Hematopoietic multipotent progenitor cell treated with erythropoietin and hydrocortisone succinate and interleukin-3 and kit ligand, for 15 days (in vitro differentiated cells): ENCODE measurements around the gene MEF2C.

Experiments used
- DNase-seq: peaks from one replicate; pipeline ENCODE4 v3.0.0-alpha.2; 2015; ENCODE audit warnings: low spot score

The MEF2C gene

DNA sequence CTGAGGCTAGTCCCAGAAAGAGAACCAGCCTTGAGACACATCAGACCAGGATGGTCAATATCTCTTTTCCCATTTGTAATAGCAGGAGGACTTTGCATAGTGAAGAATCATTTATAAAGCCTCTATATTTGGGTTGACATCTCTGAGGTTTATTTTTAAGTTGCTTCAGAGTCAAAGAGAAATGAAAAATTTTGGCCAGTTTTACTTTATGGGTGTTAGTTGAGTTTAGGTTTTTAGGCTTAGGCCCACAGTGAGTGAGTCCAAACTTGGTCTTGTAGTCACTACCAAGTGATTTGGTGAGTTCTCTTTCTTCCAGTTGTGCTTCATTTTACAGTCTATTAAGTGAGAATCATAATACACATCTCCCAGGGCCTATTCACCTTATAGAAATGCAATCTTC lies 5.3 kb upstream of the MEF2C start:
- DNase-seq, result no peak

DNA sequence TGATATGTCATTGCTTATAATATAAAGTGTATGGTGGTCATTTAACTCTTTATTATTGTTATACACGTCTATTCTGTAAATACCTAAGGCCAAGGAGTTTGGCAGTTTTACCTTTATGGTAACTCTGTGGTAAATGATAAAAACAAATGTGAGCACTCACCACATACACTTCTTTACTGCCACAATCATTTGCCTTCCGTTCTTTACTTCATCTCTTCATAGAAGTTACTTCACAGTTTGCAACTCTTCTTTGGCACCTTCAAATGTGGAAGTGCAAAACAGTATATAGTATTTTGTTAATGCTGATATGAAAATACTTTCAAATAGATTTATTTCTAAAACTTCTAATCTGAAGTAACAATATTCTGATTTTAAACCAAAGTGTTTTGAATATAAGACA lies 4.4 kb upstream of the MEF2C start:
- no peak for DNase-seq

DNA sequence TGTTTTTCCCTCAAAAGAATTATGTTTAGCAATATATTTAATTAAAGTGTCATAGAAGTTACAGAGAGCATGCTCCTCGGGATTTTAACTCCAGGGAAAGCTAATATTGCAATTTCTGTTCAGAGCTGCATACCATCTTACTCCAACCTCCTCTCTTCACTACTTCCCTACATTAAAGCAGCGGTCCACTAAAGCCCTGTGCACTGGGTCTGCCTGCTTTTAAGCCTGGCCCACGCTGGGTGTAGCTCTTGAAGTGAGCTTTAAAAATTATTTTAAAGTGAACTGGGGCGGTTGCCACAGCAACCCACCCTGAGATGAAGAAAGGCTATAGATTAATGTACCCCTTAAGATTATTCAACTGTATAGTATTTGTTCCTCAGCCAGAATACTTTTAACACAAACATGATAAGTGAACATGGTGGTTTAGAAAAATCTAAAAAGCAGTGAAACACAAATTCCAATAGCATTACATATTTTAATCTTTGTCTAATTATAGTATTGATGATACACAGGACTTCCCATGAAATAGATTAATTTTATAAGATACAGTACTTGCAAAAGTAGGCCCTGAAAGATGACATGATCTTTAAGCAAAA lies 3.9 kb upstream of the MEF2C start:
- DNase-seq, result no peak

DNA sequence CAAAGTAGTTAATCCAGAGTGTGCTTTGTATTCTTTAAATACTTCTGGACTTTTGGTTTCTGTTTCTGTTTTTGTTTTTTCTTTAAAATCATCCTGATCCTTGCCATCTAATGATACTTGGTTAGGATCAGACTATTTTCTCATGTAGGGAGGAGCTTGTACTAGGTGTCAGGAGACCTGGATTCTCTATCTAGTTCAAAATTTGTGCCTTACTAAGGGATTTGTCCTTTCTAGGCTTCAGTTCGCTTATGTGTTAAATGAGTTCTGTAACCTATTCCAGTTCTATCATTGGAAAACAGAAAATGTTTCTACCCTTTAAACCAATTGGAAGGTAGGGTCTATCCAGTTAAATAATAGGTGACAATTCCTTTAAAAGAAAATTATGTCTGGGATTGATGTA lies 3.3 kb upstream of the MEF2C start:
- DNase-seq, result no peak

DNA sequence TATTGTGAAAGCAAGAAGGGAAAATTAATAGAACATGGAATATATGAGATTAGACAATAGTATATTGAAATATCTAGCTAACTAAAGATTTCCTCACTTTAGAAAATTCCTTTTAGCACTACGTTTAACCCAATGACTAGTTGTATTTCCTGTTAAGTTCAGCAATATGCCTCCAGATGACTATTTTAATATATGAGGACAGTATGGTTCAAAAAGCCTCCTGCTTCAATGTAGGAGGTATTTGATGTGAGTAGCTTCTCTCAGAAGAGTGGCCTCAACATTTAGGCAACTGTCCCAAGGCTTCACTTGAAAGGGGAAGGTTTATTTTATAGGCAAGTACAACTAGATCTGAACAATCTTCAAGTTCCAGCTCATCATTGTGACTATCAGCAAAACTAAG lies 2.0 kb upstream of the MEF2C start:
- DNase-seq, result no peak

DNA sequence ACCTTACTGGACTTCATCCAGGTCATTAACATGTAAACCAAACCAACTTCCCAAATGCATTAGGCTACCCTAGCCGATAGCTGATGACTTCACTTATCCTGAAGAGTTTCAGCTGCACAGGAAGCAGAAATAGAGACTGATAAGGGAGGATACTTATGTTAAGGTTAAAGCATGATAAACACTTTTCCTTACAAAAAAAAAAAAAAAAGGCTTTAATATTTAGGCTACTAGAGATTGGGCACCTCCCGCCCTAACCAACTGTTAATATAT lies 1.6 kb upstream of the MEF2C start:
- no peak for DNase-seq

DNA sequence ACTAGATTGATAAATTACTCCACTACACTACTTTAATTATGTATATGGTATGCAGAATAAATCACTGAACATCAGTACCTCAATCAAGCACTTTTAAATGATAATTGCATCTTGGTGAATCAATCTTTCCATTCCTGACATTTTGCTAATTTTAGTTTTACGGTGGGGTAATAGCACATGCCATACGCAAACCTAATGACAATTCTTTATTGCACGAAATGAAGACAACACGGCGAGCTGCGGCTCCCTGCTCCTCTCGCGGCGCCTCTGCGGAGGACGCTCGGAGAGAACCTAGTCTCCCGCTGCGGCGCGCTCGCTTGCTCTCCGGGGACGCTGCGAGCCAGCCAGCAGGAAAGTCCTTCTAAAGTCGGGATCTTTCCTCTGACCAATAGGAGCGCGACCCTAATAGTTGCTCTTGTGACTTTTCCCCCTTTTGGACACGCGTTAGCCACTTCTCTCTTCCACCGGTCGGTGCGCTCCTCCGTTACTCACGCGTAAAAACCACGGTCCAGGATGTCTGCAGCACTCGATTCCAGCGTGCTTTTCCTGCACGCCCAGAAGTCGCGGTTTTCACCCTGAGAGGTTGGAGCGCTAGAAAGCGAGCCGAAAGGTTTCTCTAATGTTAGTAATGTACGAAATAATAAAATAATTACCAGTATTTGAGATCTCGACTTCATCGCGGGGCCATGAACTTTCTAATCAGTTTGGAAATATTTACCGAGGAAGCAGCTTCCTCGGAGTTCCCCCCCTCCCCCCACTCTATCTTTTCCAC lies 1.0 kb upstream of the MEF2C start:
- no peak for DNase-seq

DNA sequence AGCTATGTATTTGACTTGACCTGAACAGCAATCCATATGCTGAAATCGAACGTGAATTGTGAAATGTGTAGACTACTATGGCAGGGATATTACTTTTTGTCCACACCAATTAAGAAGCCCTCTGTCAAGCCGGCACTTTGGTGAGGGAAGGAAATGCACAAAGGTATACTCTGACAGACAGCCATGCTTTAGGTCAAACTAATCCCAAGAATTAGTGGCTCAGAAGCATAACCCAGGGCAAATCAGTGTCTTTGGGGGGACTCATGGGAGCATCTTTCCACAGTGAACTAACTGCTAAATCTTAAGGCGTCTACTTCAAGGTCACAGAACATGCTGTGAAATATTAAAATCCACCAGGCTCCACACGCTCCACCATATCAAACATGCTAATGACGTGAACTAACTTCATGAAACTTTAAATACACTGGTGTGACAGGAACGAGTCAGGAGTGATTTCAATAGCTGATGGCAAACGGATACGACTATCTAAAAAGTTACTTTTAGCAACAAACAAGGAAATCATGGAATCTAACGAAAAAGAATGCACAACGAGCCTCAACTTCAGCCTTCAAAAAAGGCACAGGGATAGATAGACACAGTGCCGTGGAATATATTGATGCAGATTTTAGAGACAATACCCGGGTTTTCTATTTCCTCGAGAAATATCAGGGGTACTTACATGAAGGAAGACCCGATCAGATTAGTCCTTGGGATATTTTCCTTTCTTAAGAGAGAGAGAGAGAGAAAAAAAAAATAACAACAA lies 527 bp downstream of the MEF2C start:
- DNase-seq, result no peak

DNA sequence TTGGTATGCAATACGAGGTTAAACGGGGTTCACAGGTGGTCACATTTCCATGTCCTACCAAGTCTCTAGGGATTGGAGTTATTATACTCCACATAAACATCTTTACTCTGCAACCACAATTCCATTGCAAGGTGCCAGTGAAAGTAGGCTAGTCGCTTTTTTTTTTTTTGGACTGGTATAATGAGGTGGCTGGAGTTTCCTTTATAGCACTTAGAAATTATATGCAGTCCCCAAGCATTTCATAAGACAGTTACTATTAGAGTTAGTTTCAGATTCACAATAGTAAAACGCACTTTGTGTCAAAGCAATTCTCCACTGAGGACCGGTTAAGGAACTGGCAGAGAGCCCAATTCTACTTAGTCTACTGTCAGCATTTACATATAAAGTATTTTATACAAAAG lies 1.4 kb downstream of the MEF2C start:
- no peak for DNase-seq

DNA sequence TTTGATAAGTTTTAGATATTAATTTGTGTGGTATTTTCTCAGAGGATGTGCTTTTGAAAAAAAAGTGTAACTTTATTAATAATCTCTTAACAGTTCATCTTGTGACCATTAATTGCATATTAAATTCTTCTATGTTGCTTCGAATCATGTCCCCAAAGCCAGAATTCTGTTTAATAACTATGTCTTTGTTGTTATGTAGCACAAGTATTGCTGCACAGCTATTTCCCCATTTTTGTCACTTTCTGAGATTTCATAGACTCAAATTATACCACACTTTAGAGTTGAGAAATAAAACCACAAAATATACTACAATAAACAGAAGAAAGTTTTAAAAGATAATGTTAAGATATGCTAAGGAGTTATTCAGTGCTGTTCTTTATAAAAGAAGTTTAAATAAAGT lies 2.8 kb downstream of the MEF2C start:
- DNase-seq, result no peak

DNA sequence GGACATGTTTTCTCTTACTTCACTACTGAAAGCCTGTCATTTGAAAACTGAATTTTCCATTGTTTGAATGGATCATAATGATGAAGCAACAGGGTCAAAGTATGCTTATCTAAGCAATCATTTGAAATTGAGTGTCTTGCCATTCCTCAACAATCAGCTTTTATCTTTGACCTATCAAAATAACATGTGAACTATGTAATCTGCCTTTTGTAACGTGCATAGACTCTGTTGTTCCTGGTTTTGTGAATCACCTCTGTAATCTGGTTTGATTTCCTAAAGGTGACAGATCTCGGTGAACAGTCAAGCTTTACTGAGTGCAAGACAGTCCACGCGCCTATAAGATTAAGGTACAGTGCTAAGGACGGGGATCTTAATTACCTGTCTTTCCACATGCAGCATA lies 3.3 kb downstream of the MEF2C start:
- no peak for DNase-seq

DNA sequence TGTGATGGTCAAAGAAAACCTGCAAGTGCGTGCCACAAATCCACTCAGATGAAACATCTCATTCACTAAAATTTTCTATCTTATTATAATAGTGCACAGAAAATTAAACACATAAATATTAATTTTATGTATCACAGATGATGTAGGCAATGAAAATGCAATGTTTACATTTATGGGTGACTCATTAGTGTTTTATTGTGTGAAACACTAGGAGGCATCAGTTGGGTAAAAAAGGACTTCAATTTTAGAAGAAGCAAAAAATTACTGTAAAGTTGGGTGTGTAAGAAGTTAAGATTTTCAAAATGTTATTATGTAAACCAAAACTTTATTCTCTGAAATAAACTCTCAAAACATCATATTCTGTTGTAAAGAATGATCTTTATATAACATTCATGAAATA lies 4.0 kb downstream of the MEF2C start:
- no peak for DNase-seq

DNA sequence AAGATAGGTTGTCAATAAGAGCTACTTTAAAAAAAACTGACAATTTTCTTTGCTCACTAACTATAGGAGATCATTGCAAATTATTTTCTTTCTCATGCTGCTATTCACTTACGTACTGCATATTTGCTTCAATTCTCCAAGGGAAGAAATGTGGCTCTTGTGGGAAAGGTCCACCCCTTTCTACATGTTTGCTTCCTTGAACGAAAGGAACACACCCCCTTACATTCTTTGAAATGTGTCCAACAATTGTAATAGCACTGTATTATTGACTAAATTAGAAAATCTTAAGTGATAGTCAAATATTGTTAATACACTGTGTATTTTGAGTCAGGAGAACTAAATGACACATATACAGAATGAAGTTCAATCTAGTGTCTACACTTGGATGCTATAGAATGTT lies 5.2 kb downstream of the MEF2C start:
- DNase-seq, result no peak

DNA sequence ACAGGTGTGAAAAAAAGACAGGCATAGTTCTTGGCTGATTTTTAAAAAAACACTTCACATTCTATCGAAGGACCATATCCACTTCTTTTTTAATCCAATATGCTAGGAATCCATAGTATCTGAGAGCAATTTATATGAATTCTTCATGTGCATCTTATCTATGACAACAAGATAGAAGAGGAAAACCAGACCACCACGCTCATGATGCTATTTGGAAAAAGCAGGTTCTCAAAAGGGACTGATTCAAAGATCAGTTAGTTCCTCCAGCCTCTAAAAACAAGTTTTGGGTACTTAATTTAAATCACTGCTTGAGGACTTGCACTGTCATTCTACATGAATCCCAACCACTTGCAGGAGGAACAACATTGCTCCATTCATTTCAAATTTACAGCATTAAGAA lies 6.3 kb downstream of the MEF2C start:
- DNase-seq, result no peak

DNA sequence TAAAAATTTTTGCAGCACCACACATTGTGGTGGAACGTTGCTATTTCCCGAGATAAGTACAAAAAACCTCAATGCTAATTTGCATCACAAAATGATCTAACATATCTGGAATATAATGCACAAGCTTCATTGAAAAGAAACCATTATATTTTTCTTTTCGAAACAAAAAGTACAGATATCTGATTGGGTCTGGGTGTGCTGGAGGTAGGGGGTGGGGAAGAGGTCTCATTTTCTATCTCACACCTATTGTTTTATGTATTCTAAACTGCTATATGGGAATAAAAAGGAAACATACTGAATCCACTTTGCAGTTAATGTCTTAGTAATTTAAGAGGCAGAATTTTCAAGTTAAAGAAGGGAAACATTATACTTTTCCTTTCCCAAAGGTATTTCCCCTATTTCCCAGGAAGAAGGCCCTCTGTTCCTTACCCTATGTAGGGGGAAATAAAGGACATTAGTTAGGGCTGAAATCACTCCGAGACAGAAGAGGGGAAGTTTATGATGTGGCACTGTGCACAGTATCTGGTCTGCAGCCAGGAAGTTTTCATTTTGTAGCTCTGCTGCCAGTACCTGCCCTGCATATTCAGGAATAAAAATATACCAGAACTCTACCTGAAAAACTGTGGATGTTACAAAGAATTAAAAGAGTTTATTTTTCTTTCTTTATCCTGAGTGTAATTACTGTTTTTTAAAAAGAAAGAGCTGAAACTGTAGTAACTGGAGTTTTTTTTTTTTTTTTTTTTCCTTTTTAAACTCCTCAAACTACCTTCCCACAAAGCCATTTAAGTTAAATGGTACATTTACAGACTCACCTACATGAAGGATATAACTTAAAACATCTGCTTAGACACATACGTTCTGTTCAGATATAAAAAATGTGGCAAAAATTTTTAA lies 7.4 kb downstream of the MEF2C start:
- DNase-seq, result no peak

DNA sequence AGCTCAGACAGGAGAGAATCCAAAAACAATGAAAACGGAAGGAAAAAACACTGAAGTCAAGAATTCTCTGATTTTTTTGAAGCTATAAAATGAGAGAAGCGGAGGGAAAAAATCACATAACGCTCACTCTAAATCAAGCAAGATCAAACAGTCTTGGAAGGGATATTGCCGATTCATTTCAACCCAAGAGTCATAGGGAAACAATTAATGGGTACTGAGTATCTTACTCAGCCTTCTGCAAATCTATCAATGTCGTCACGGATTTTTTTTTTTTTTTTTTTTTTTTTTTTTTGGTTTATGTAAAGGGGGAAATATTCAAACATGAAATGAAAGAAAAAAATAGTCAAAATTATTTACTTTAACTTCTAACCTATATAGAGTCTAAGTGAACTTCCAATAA lies 9.5 kb downstream of the MEF2C start:
- DNase-seq, result no peak

DNA sequence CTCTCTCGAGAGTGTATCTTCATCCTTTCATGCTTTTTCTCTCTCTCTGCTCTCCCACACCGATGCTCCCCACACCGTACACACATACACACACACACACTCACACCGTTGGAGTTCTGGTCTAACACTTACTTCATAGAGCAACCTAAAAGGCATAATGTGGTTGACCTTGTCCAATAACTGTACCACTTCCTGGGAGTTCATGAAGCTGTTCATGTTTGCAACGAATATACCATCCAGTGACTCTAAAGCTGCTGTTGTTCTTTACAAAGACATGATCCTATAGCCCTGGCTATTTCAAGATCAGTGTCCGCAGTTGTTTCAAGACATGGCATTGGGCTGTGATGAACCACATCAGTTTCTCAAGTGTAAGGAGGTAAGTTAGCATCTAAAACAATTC lies 10.0 kb downstream of the MEF2C start:
- no peak for DNase-seq

DNA sequence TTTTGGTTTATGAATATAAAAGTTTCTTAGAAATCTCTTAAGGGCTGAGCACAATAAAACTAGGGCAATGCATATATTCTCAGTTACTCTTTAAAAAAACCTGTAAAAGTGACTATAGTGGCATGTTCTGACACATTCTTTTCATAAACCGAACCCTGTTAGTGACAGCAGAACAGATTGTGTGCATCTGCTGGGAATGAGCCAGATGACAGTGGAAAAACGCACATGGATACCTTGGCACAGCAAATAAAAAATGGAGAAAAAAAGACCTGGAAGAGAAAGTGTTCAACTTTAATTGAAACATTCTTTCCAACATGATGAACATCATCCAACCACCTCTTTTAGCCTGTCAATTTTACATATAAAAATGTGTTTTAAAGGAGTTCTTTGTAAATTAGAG lies 12.7 kb downstream of the MEF2C start:
- DNase-seq, result no peak

DNA sequence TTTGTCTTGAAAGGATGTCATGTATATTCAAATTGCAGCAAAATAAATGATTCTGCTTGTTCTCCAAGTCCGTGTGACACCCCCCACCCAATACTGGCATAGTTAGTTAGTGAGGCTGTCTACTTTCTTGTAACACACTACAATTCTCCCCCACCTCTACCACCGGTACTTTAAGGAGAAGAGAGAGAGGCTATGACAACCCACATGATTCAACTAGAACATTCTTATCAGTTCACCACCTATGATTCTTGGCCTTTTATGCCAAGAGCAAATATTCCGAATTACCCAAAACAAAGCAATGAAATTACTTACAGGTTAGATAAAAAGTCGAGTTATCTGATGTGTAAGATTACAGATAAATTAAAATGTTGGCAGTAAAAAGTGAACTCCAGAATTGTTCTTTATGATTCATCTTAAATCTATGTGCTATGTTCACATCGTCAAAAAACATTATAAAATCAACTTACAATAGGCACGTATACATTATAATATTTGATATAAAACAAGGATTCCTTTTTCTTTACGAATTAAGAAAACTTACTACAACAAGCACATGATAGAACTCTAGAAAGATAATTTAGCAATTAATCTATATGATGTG lies 14.4 kb downstream of the MEF2C start:
- no peak for DNase-seq

DNA sequence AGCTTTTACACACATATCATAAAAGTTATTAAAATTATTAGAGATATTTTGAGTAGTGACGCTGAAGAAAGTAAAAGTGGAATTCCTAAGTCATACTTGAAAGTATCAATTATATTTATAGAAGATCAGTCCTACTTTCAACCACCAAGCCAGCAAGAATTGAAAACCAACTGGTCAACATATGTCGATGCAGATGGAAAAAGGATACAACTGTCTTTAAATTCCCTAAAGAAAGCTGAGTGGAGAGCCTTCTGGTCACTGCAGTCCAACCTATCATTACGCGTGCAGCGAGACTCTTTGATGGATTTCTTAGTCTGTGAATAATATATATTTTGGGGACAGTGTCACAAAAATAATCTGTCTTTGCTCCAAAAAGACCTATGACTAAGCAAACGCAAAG lies 15.3 kb downstream of the MEF2C start:
- DNase-seq, result no peak

DNA sequence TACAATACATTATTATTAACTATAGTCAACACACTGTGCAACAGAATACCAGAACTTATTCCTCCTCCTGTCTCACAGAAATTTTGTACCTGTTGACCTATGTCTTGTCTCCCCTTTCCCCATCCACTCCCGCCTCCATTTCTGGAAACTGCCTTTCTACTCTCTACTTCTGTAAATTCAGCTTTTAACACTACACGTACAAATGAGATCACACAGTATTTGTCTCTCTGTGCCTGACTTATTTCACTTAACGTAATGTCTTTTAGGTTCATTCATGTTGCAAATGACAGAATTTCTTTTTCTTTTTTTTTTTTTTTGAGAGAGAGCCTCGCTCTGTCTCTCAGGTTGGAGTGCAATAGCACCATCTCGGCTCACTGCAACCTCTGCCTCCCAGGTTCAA lies 19.5 kb downstream of the MEF2C start:
- no peak for DNase-seq

DNA sequence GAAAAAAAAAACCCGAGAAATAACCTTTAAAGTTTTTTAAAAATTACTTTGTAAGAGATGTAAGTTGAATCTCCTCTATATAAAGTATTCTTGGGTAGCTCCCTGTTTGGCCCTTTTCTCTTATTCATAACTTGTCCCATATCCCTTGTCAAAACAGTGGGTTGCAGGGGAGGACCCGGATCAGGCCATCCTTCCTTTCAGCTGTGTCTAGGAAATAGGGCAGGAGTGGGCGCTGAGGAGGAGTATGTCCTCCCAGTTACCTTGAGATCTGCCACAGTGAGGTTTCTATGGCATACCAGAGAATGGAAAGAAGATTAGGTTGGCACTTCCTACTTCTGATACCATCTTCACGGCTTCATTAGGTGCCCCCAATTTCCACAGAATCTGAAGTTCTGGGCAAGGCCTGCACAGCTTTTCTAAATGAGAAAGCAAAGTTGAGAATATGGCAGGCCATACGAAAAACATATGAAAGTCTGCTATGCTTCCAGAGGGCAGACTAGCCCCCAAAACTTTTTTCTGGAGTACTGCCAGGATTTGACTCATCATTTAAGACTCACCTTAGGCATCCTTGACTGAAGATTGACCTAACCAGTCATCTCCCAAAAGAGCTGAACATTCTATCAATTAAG lies 20.3 kb downstream of the MEF2C start:
- no peak for DNase-seq
